Measurements from ENCODE around the gene KLHL13. TPM values are rescaled to one million over a fixed set of nuclear protein-coding genes. Genes with fewer than 3 reads are reported as not detected.

KLHL13 gene
- total RNA-seq, 1 experiment from 2014 or later, result 0.82 TPM

DNA sequence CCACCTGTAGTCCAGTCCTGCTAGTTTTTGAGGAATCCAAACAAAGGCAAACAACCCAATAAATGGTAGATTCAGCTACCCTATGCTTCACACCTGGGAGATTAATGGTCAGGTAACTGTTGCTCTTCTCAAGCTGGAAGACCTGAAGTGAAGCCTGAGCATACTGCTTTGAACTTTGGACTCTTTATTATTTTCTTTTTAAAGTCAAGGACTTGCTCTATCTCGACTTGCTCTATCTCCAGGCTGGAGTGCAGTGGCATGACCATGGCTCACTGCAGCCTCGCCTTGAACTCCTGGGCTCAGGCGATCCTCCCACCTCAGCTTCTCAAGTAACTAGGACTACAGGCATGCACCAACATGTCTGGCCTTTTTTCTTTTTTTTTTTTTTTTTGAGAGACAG, 14.7 kb upstream of the KLHL13 start:
- no TSS peak for BruUV-seq (replicated peaks)
- intact Hi-C loops (cut with micrococcal nuclease; ENCODE audit: unreplicated experiment), result no loop called here
- POLR2A ChIA-PET, result no interaction called here
- Histone ChIP-seq H3K4me1 (ENCODE audit: control insufficient read depth, insufficient read depth, low read length) (no peaks in the 10 kb centered on the region), H3K27me3 (ENCODE audit: control insufficient read depth, insufficient read depth, low read length) (no peaks in the 10 kb centered on the region), H3K4me3 (ENCODE audit: low read depth in 2 of 2, low read length in 2 of 2) (no peak overlapping the region), H3K36me3 (ENCODE audit: control insufficient read depth, insufficient read depth, low read length) (no peaks in the 10 kb centered on the region), H3K9me3 (ENCODE audit: control insufficient read depth, insufficient read depth, low read depth, low read length) (no peaks in the 10 kb centered on the region), H3K27ac (ENCODE audit: low read length) (no peak overlapping the region)
- DNase-seq (ENCODE audit: low read depth, low spot score) (no peak), ATAC-seq (no peak)
- CTCF ChIA-PET, result no interaction called here
- in situ Hi-C loops (cut with HindIII; ENCODE audit: low pct_unique_long_range_greater_than_20kb, low sequenced_read_pairs), result no loop called here
- no peak for TF ChIP-seq TCF7L2 (IDR thresholded peaks at IDR 0.05; ENCODE audit: low read depth, low read length)
- no peak for TF ChIP-seq POLR2AphosphoS5 (IDR thresholded peaks at IDR 0.05; ENCODE audit: low read depth, low read length)
- TF ChIP-seq SIN3A (IDR thresholded peaks at IDR 0.05; ENCODE audit: borderline replicate concordance, insufficient read depth, low read depth, low read length), result no peak
- TF ChIP-seq, protein P1, sequence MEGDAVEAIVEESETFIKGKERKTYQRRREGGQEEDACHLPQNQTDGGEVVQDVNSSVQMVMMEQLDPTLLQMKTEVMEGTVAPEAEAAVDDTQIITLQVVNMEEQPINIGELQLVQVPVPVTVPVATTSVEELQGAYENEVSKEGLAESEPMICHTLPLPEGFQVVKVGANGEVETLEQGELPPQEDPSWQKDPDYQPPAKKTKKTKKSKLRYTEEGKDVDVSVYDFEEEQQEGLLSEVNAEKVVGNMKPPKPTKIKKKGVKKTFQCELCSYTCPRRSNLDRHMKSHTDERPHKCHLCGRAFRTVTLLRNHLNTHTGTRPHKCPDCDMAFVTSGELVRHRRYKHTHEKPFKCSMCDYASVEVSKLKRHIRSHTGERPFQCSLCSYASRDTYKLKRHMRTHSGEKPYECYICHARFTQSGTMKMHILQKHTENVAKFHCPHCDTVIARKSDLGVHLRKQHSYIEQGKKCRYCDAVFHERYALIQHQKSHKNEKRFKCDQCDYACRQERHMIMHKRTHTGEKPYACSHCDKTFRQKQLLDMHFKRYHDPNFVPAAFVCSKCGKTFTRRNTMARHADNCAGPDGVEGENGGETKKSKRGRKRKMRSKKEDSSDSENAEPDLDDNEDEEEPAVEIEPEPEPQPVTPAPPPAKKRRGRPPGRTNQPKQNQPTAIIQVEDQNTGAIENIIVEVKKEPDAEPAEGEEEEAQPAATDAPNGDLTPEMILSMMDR (IDR thresholded peaks at IDR 0.05), result no peak
- TF ChIP-seq, protein P2, sequence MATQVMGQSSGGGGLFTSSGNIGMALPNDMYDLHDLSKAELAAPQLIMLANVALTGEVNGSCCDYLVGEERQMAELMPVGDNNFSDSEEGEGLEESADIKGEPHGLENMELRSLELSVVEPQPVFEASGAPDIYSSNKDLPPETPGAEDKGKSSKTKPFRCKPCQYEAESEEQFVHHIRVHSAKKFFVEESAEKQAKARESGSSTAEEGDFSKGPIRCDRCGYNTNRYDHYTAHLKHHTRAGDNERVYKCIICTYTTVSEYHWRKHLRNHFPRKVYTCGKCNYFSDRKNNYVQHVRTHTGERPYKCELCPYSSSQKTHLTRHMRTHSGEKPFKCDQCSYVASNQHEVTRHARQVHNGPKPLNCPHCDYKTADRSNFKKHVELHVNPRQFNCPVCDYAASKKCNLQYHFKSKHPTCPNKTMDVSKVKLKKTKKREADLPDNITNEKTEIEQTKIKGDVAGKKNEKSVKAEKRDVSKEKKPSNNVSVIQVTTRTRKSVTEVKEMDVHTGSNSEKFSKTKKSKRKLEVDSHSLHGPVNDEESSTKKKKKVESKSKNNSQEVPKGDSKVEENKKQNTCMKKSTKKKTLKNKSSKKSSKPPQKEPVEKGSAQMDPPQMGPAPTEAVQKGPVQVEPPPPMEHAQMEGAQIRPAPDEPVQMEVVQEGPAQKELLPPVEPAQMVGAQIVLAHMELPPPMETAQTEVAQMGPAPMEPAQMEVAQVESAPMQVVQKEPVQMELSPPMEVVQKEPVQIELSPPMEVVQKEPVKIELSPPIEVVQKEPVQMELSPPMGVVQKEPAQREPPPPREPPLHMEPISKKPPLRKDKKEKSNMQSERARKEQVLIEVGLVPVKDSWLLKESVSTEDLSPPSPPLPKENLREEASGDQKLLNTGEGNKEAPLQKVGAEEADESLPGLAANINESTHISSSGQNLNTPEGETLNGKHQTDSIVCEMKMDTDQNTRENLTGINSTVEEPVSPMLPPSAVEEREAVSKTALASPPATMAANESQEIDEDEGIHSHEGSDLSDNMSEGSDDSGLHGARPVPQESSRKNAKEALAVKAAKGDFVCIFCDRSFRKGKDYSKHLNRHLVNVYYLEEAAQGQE (IDR thresholded peaks at IDR 0.05; ENCODE audit: insufficient read depth in 1 of 2, low read depth in 2 of 2, low read length in 1 of 2), result no peak

DNA sequence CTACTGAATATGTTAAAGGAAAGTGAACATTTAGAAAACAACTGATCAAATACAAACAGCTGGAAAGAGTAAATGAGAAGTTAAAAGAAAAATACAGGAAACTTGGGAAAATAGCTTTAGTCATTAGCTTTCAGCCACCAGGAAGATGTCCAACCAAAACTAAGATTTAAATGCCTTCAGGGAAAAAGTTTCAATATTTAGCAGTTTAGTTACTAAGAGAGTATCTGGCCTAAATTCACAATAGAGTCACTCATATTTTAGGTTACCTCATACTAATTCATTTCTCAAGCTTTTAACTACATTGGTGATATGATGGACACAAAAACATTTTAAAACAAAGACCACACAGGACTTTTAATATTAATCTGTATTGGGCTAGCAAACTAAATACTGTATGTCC, 13.1 kb upstream of the KLHL13 start:
- in situ Hi-C loops (cut with HindIII; ENCODE audit: low pct_unique_long_range_greater_than_20kb, low sequenced_read_pairs) (no loop called here), intact Hi-C loops (cut with micrococcal nuclease; ENCODE audit: unreplicated experiment) (no loop called here)
- CTCF ChIA-PET, result no interaction called here
- no peak overlapping the region for H3K4me3 ChIP-seq (ENCODE audit: low read depth in 2 of 2, low read length in 2 of 2)
- TF ChIP-seq POLR2AphosphoS5 (IDR thresholded peaks at IDR 0.05; ENCODE audit: low read depth, low read length) (no peak), SIN3A (IDR thresholded peaks at IDR 0.05; ENCODE audit: borderline replicate concordance, insufficient read depth, low read depth, low read length) (no peak), TCF7L2 (IDR thresholded peaks at IDR 0.05; ENCODE audit: low read depth, low read length) (no peak)
- TF ChIP-seq, protein P2 (IDR thresholded peaks at IDR 0.05; ENCODE audit: insufficient read depth in 1 of 2, low read depth in 2 of 2, low read length in 1 of 2), result no peak
- TF ChIP-seq, protein P1 (IDR thresholded peaks at IDR 0.05), result no peak
- H3K36me3 ChIP-seq (ENCODE audit: control insufficient read depth, insufficient read depth, low read length), result no peaks in the 10 kb centered on the region
- no peaks in the 10 kb centered on the region for H3K4me1 ChIP-seq (ENCODE audit: control insufficient read depth, insufficient read depth, low read length)
- no peaks in the 10 kb centered on the region for H3K27me3 ChIP-seq (ENCODE audit: control insufficient read depth, insufficient read depth, low read length)
- BruUV-seq (replicated peaks), result no TSS peak
- H3K27ac ChIP-seq (ENCODE audit: low read length), result no peak overlapping the region
- POLR2A ChIA-PET, result no interaction called here
- H3K9me3 ChIP-seq (ENCODE audit: control insufficient read depth, insufficient read depth, low read depth, low read length), result no peaks in the 10 kb centered on the region
- no peak for DNase-seq (ENCODE audit: low read depth, low spot score)
- no peak for ATAC-seq
